HEK293T (cell line): Measurements from ENCODE around the gene TAF1B.

Source experiments
- CTCF ChIA-PET: fragments of 350-600 bp; formaldehyde crosslinking; extraction: SDS; loops from one replicate; lab custom pipeline; 2021; ENCODE audit warnings: antibody characterized with exemption, inconsistent platforms; lab: Yijun Ruan, JAX
- POLR2A ChIA-PET: fragments of 350-600 bp; formaldehyde crosslinking; extraction: SDS; loops from one replicate; lab custom pipeline; 2020; ENCODE audit warnings: antibody characterized with exemption, inconsistent platforms; lab: Yijun Ruan, JAX
- DNase-seq: peaks from one replicate; pipeline ENCODE4 v3.0.0; 2012; ENCODE audit warnings: mixed read lengths; ENCODE audit errors: extremely low spot score
- ARNT ChIP-seq: fragments of 450-650 bp; IDR thresholded peaks from 2 replicates; pipeline ENCODE4 v1.6.1; 2017; ENCODE audit warnings: mild to moderate bottlenecking
- BHLHE40 ChIP-seq: fragments of 450-650 bp; IDR thresholded peaks from 2 replicates; pipeline ENCODE4 v1.6.1; 2016; ENCODE audit warnings: mild to moderate bottlenecking, moderate library complexity, borderline replicate concordance
- CTBP1 ChIP-seq: fragments of 450-650 bp; IDR thresholded peaks from 2 replicates; pipeline ENCODE4 v1.6.1; 2016; ENCODE audit warnings: borderline replicate concordance
- ELF4 ChIP-seq: fragments of 450-650 bp; IDR thresholded peaks from 2 replicates; pipeline ENCODE4 v1.6.1; 2017; ENCODE audit warnings: antibody characterized with exemption
- FOXA1 ChIP-seq: fragments of 450-650 bp; IDR thresholded peaks from 2 replicates; pipeline ENCODE4 v1.6.1; 2016; ENCODE audit warnings: mild to moderate bottlenecking
- FOXK2 ChIP-seq: fragments of 450-650 bp; IDR thresholded peaks from 2 replicates; pipeline ENCODE4 v1.6.1; 2016; ENCODE audit warnings: mild to moderate bottlenecking
- FOXM1 ChIP-seq: fragments of 450-650 bp; IDR thresholded peaks from 2 replicates; pipeline ENCODE4 v1.6.1; 2017; ENCODE audit warnings: mild to moderate bottlenecking, borderline replicate concordance
- HDGF ChIP-seq: fragments of 450-650 bp; IDR thresholded peaks from 2 replicates; pipeline ENCODE4 v1.6.1; 2017; ENCODE audit warnings: antibody characterized with exemption, borderline replicate concordance
- L3MBTL2 ChIP-seq: fragments of 450-650 bp; conservative IDR thresholded peaks from 2 replicates; pipeline ENCODE4 v1.6.1; 2016; ENCODE audit warnings: mild to moderate bottlenecking
- LEF1 ChIP-seq: fragments of 450-650 bp; IDR thresholded peaks from 2 replicates; pipeline ENCODE4 v1.6.1; 2017; ENCODE audit warnings: mild to moderate bottlenecking, borderline replicate concordance
- NFRKB ChIP-seq: fragments of 450-650 bp; IDR thresholded peaks from 2 replicates; pipeline ENCODE4 v1.6.1; 2016; ENCODE audit warnings: mild to moderate bottlenecking, moderate library complexity
- PKNOX1 ChIP-seq: fragments of 450-650 bp; IDR thresholded peaks from 2 replicates; pipeline ENCODE4 v1.6.1; 2016
- SP1 ChIP-seq: fragments of 450-650 bp; IDR thresholded peaks from 2 replicates; pipeline ENCODE4 v1.6.1; 2017
- SUZ12 ChIP-seq: fragments of 450-650 bp; IDR thresholded peaks from 2 replicates; pipeline ENCODE4 v1.6.1; 2016; ENCODE audit warnings: mild to moderate bottlenecking
- TARDBP ChIP-seq: fragments of 450-650 bp; IDR thresholded peaks from 2 replicates; pipeline ENCODE4 v1.6.1; 2016
- ZNF384 ChIP-seq: fragments of 450-650 bp; IDR thresholded peaks from 2 replicates; pipeline ENCODE4 v1.6.1; 2016

TAF1B gene

DNA sequence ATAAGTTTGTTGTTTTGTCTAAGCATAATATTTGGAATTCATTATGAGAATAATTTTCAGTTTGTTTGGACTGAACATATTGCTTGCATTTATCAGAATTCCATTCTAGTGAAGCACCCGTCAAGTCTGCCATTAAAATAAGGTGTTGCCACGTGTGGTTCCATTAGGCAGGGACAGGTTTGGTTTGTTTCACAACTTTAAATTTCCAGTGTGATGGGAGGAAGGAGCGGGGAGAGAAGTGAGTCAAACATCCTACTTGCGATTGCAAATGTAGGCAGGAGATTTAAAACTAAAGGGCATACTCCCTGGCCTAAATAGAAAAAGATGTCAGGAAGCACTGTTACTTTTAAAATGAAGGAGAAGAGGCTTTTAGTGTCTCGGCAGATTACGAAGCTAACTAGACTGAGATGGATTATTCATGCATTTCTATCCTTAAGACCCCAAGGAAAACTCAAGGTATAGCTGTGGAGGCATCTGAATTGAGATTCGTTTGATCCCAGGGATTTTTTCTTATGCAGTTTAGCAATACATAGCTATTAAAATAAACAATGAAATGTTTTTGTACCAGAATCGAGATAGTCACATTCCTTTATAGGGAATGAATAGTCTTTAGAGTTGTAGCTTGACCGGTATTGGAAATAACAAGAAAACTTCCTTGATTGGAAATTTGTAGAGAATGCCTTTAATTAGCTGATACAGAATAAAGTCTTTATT, 128.0 kb downstream of the TAF1B start:
- CTCF ChIA-PET: interaction anchor here (1.0 to 1.9 kb wide), 2 partner anchors 10 to 13 kb away, joined by 4 to 13 read pairs; no protein-coding TSS in a partner anchor
- POLR2A ChIA-PET: interaction anchor here (1.3 kb wide), 1 partner anchor 128 kb away, joined by 3 read pairs; the partner anchor contains the start of gene TAF1B
- TF ChIP-seq FOXK2: no peak
- no peak for TF ChIP-seq PKNOX1
- DNase-seq: no peak

- TF ChIP-seq TARDBP: no peak
- no peak for TF ChIP-seq ZNF384
- TF ChIP-seq HDGF: no peak
- TF ChIP-seq NFRKB: no peak
- ChIA-PET POLR2A (no interaction called here), CTCF (interaction anchor here (1.0 to 1.9 kb wide), 2 partner anchors 10 to 12 kb away, joined by 4 to 13 read pairs; no protein-coding TSS in a partner anchor)
- no peak for DNase-seq
These were observed 128.6 kb downstream of the TAF1B start for GRCh38 chr2:9971890-9972289.

GRCh38 chr2:9972621-9973479, 129.6 kb downstream of the TAF1B start:
- POLR2A ChIA-PET: no interaction called here
- TF ChIP-seq ZNF384: no peak
- no peak for TF ChIP-seq FOXA1
- CTCF ChIA-PET: interaction anchor here (1.9 to 2.2 kb wide), 2 partner anchors 11 kb away, joined by 10 to 13 read pairs; no protein-coding TSS in a partner anchor
- DNase-seq: no peak

DNA sequence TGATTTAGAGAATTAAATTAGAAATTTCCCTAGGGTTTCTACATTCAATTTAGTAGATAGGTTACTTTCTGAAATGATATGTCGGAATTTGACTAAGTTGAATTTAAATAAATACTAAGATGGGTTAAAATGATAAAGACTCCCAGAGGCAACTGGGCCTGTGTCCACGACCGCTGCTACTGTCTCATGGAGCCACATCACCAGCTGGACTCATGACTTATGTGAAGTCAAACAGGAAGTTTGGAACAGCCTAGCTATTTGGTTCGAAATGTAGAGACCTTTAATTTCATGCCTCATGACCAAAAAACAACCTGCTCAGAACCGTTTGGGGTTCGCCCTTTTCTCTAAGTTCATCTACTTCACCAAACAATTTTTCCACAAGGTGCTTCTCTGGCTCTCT, 130.4 kb downstream of the TAF1B start:
- CTCF ChIA-PET: interaction anchor here (2.2 kb wide), 1 partner anchor 10 kb away, joined by 10 read pairs; no protein-coding TSS in a partner anchor
- no peak for TF ChIP-seq HDGF
- no peak for TF ChIP-seq LEF1
- TF ChIP-seq PKNOX1: no peak
- no peak for TF ChIP-seq ARNT
- no peak for DNase-seq
- POLR2A ChIA-PET: no interaction called here

- ChIA-PET POLR2A (no interaction called here), CTCF (interaction anchor here (2.2 kb wide), 1 partner anchor 10 kb away, joined by 10 read pairs; no protein-coding TSS in a partner anchor)
- DNase-seq: no peak
- TF ChIP-seq L3MBTL2: no peak
- no peak for TF ChIP-seq SP1
- no peak for TF ChIP-seq TARDBP
- TF ChIP-seq PKNOX1: no peak
- no peak for TF ChIP-seq FOXK2
- TF ChIP-seq NFRKB: no peak
- TF ChIP-seq CTBP1: no peak
- TF ChIP-seq ARNT: no peak
- no peak for TF ChIP-seq FOXA1
- TF ChIP-seq HDGF: no peak
- TF ChIP-seq ELF4: no peak
- no peak for TF ChIP-seq FOXM1
- TF ChIP-seq LEF1: no peak
- TF ChIP-seq BHLHE40: no peak
- TF ChIP-seq ZNF384: no peak
These were observed 131.1 kb downstream of the TAF1B start for GRCh38 chr2:9974343-9974742.

GRCh38 chr2:9975328-9975727, 132.1 kb downstream of the TAF1B start:
- TF ChIP-seq FOXA1: no peak
- TF ChIP-seq FOXK2: no peak
- no peak for TF ChIP-seq TARDBP
- no peak for TF ChIP-seq ARNT
- TF ChIP-seq ZNF384: no peak
- no peak for TF ChIP-seq ELF4
- no peak for TF ChIP-seq LEF1
- TF ChIP-seq SUZ12: no peak
- no peak for TF ChIP-seq SP1
- no peak for TF ChIP-seq FOXM1
- no peak for TF ChIP-seq HDGF
- no peak for TF ChIP-seq BHLHE40
- no peak for TF ChIP-seq CTBP1
- no peak for TF ChIP-seq L3MBTL2
- TF ChIP-seq NFRKB: no peak
- TF ChIP-seq PKNOX1: no peak
- DNase-seq: no peak
- ChIA-PET POLR2A (no interaction called here), CTCF (interaction anchor here (2.2 kb wide), 1 partner anchor 9 kb away, joined by 10 read pairs; no protein-coding TSS in a partner anchor)
